Measurements from ENCODE around the gene DVL2.

DNA sequence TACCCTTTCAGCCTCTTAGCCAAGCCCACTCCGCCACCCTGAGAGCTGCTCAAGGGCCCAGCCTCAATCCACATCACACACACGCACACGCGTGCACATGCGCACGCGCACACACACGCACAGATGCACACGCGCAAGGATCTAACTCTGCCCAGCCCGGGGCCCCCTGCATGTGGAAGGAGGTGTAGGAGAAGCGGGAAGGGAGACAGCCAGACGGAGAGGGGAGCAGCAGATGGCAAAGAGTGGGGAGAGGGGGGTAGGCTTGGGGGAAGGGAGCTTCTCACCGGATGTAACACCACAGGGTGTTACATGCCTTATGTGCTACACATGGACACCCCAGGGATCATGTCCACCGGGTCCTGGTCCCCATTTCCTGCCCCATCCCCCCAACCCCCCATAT is 30.0 kb downstream of the DVL2 start:
- TF ChIP-seq, protein P1, sequence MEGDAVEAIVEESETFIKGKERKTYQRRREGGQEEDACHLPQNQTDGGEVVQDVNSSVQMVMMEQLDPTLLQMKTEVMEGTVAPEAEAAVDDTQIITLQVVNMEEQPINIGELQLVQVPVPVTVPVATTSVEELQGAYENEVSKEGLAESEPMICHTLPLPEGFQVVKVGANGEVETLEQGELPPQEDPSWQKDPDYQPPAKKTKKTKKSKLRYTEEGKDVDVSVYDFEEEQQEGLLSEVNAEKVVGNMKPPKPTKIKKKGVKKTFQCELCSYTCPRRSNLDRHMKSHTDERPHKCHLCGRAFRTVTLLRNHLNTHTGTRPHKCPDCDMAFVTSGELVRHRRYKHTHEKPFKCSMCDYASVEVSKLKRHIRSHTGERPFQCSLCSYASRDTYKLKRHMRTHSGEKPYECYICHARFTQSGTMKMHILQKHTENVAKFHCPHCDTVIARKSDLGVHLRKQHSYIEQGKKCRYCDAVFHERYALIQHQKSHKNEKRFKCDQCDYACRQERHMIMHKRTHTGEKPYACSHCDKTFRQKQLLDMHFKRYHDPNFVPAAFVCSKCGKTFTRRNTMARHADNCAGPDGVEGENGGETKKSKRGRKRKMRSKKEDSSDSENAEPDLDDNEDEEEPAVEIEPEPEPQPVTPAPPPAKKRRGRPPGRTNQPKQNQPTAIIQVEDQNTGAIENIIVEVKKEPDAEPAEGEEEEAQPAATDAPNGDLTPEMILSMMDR (IDR thresholded peaks at IDR 0.05) = no peak
- TF ChIP-seq POLR2AphosphoS5 (IDR thresholded peaks at IDR 0.05) = no peak
- no peak for TF ChIP-seq POLR2A (IDR thresholded peaks at IDR 0.05)

All from sigmoid colon (tissue), 4 donors.